Loucy (cell line): Measurements from ENCODE around the gene MECR.

ENCODE experiments used
- EZH2phosphoT487 ChIP-seq: fragments of 200-600 bp; IDR thresholded peaks from 2 replicates; pipeline ENCODE4 v1.6.1; 2018; ENCODE audit warnings: antibody characterized with exemption, mild to moderate bottlenecking, moderate library complexity, borderline replicate concordance
- TF ChIP-seq, protein P1 (sequence below): fragments of 200-600 bp; sonication (generic); conservative IDR thresholded peaks from 2 replicates; pipeline ENCODE4 v1.5.1; 2014; ENCODE audit warnings: mild to moderate bottlenecking, antibody characterized with exemption, low read length

- TF ChIP-seq, protein P1, sequence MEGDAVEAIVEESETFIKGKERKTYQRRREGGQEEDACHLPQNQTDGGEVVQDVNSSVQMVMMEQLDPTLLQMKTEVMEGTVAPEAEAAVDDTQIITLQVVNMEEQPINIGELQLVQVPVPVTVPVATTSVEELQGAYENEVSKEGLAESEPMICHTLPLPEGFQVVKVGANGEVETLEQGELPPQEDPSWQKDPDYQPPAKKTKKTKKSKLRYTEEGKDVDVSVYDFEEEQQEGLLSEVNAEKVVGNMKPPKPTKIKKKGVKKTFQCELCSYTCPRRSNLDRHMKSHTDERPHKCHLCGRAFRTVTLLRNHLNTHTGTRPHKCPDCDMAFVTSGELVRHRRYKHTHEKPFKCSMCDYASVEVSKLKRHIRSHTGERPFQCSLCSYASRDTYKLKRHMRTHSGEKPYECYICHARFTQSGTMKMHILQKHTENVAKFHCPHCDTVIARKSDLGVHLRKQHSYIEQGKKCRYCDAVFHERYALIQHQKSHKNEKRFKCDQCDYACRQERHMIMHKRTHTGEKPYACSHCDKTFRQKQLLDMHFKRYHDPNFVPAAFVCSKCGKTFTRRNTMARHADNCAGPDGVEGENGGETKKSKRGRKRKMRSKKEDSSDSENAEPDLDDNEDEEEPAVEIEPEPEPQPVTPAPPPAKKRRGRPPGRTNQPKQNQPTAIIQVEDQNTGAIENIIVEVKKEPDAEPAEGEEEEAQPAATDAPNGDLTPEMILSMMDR = no peak
- no peak for TF ChIP-seq EZH2phosphoT487
Measured at GRCh38 chr1:29196863-29197589, 33.7 kb downstream of the MECR start.
